ENCODE results near the gene SYNGR1. TPM values are rescaled to one million over a fixed set of nuclear protein-coding genes. Genes with fewer than 3 reads are reported as not detected.
A peak's percentile ranks its signal among the peaks of the same experiment; 100 is the strongest.

The SYNGR1 gene
- polyA plus RNA-seq, 3 donors from 2014 or later, result 24.5 to 49.5 (median 27.0) TPM

DNA sequence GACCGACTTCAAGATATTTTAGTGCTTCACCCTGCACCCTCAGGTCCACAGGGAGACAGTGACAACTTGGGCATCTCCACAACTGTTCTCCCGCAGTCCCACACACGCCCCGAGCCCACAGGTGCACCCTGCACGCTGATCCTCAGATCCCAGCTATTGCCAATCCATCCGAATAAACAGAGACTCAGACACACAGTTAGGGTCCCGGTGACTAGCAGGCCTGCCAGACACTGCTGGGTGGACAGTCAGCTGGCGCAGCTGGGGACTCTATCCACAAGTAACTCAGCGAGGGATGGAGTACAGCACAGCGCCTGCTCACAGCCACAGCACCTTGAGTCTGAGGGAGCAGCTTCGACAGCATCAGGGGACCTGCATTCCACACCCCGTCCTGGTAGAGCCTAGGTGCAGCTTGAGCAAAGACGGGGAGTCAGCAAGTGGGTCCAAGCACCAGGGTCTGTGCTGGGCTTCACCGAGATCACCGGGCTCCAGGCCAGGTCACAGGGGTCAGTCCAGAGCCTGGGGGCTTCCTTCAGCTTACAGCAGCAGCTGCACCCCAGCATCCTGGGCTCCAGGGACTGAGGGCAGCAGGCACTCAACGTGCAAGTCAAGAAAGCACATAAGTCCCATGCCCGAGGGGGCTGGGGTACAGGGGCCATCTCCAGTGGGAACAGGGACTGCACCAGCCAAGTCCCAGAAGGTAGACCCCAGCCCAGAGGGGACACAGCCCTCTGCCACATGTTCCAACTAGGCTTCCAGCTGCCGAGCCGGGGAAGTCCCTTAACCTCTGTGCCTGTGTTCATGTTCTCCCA, 38.0 kb upstream of the SYNGR1 start:
- Mint-ChIP-seq H3K9me3 (no peaks in the 10 kb centered on the region), H3K4me3 (no peak overlapping the region), H3K27me3 (ENCODE audit: low read depth in 3 of 3) (peaks cover 3 to 4% (median 4%) of the 10 kb centered on the region in 3 donors), H3K4me1 (peaks cover 23 to 37% of the 10 kb centered on the region in 2 donors), H3K36me3 (peaks cover 11 to 47% (median 17%) of the 10 kb centered on the region in 3 donors), H3K27ac (peak overlapping the region in 2 of 6 donors; percentile 60 to 61)
- no peak for DNase-seq

DNA sequence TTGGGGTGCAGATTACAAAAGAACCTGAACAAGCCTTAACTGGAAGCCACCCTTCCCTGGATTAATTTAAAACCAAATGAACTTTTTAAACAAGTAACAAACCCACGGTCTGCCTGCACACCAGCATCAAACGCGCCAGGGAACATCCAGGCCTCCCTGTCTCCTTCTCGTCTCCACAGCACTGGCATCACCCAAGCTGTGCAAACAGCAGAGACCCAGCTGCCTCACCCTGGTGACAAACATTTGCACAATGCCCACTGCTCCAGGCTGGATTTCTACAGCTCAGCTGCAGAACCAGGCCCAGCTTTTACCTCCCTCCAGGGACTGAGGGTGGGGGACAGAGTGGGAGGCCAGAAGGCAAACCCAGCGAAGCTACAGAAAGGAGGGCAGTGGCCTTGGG, 37.4 kb upstream of the SYNGR1 start:
- Mint-ChIP-seq H3K27me3 (ENCODE audit: low read depth in 3 of 3) (peaks cover 4 to 8% (median 5%) of the 10 kb centered on the region in 3 donors), H3K9me3 (no peaks in the 10 kb centered on the region), H3K4me1 (peaks cover 29 to 43% of the 10 kb centered on the region in 2 donors), H3K4me3 (no peak overlapping the region), H3K27ac (peak overlapping the region in 2 of 6 donors; percentile 30 to 52), H3K36me3 (peaks cover 14 to 53% (median 20%) of the 10 kb centered on the region in 3 donors)
- DNase-seq, result no peak

DNA sequence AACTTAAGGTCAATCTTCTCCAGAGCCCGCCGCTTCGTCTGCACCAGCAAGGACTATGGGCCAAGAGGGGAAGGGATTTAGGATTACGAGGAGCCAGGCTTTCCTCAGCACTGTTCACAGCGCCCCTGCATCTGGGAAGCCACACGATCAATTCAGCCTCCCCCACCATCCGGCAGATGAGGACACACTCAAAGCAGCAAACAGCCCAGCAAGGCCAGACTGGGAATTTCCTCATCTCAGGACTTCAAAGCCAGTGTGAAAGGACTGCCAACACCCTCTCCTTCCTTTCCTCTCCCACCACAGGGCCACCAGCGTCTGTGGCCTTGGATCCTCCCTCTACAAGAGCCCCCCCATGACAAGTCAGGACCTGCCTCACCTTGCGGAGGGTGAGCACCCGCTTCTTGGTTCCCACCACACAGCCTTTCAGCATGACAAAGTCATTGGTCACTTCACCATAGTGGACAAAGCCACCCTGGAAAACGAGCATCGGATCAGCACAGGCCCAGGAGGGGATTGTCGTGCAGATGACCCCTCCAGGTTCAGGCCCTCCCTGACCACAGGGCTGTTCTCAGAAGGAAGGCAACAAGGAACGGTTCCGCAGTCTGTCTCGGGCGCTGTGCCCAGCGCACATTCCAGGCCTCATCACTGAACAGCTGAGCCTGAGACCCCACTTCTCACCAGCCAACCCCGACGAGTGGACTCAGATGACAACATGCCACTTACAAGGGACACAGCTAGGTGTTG, 36.4 kb upstream of the SYNGR1 start:
- peaks cover 39 to 53% of the 10 kb centered on the region in 2 donors for H3K4me1 Mint-ChIP-seq
- H3K27me3 Mint-ChIP-seq (ENCODE audit: low read depth in 3 of 3), result peaks cover 7 to 9% (median 8%) of the 10 kb centered on the region in 3 donors
- H3K27ac Mint-ChIP-seq, result peak overlapping the region in 2 of 6 donors; percentile 60 to 69
- peaks cover 17 to 63% (median 21%) of the 10 kb centered on the region in 3 donors for H3K36me3 Mint-ChIP-seq
- H3K9me3 Mint-ChIP-seq, result no peaks in the 10 kb centered on the region
- no peak overlapping the region for H3K4me3 Mint-ChIP-seq
- no peak for DNase-seq

DNA sequence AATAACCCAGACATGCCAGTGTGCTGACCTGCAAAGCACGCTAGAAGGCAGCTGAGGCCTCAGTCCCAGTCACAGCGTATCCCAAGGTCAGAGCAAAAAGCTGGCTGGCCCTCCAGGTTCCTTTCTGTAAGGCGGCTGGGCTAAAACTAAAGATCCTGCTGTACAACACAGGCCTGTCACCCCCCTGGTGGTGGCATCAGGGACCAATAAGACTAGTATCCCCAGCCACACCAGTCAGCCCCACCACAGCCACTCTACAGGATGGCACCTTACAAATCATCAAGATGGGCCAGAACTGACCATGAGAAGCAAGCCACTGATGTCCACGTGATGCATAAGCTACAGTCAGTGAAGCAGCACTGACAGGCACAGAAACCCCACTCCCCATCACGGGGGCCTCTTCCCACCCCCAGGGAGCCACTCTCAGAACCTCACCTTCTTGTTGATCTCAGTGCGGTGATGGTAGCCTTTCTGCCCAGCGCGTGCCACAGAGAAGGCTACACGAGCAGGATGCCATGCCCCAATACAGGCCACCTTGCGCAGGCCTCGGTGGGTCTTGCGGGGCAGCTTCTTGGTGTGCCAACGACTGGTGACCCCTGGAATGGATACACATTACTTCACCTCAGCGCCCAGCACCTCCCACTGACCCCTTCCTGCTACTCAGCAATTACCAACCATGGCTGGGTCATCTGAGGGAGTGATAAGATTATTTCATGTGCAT, 35.4 kb upstream of the SYNGR1 start:
- H3K27me3 Mint-ChIP-seq (ENCODE audit: low read depth in 3 of 3), result peaks cover 12 to 15% (median 15%) of the 10 kb centered on the region in 3 donors
- H3K36me3 Mint-ChIP-seq, result peaks cover 17 to 63% (median 21%) of the 10 kb centered on the region in 3 donors
- peak overlapping the region in 2 of 6 donors; percentile 39 to 61 for H3K27ac Mint-ChIP-seq
- peak overlapping the region in 1 of 5 donors; percentile 54 for H3K4me3 Mint-ChIP-seq
- H3K9me3 Mint-ChIP-seq, result no peaks in the 10 kb centered on the region
- no peak for DNase-seq
- peaks cover 49 to 56% of the 10 kb centered on the region in 2 donors for H3K4me1 Mint-ChIP-seq

DNA sequence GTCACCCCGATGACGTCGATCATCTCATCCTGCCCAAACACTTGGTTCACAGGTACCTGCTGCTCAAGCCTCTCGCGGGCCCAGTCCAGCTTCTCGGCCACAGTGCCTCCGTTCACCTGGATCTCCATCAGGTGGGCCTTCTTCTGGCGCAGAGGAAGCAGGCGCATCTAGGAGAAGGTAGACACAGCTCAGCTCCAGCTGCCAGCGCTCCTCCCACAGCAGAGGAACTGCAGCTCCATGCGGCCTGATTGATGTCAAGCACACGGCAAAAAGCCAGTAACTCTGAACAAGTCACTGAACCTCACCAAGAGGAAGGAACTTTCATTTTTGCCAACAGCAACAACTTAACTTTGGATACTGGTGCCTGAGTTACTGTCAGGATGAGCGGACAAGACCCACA, 34.4 kb upstream of the SYNGR1 start:
- Mint-ChIP-seq H3K4me1 (peaks cover 59 to 62% of the 10 kb centered on the region in 2 donors), H3K36me3 (peaks cover 17 to 63% (median 21%) of the 10 kb centered on the region in 3 donors), H3K4me3 (peak overlapping the region in 2 of 5 donors; percentile 25 to 33), H3K27ac (peak overlapping the region in 2 of 6 donors; percentile 55 to 95), H3K27me3 (ENCODE audit: low read depth in 3 of 3) (peaks cover 19 to 22% (median 20%) of the 10 kb centered on the region in 3 donors), H3K9me3 (no peaks in the 10 kb centered on the region)
- DNase-seq, result no peak

DNA sequence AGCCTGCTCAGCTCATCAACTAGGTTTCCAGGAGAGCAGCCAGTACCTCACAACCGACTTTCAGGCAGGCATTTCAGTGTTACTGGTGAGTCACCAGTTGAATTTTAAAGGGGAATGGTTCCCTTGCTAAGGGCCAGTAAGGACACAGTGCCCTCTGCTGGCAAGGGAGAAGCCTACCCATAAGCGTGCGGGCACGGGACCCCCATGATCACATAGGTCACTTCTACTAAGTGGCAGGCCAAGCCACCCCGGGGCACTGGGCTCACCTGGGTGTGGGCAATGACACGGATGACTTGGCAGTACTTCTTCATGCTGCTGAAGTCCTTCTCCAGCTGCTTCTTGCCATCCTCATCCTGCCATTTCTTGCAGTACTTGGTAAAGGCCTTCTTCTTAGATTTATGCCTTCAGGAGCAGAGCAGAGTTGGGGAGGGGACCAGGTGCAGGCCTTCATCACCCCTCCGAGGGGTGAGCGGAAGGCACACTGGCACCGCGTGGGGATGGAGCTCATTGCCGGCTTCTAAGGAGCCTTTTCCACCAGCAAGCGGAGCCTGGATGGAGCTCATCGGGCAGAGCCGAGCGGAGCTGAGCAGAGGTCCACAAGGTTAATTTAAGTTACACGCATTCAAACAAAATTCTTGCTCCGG, 33.2 kb upstream of the SYNGR1 start:
- peaks cover 17 to 61% (median 21%) of the 10 kb centered on the region in 3 donors for H3K36me3 Mint-ChIP-seq
- peak overlapping the region; percentile 92 to 98 (median 97) for H3K27ac Mint-ChIP-seq
- peaks cover 60 to 68% of the 10 kb centered on the region in 2 donors for H3K4me1 Mint-ChIP-seq
- peaks cover 20 to 23% (median 21%) of the 10 kb centered on the region in 3 donors for H3K27me3 Mint-ChIP-seq (ENCODE audit: low read depth in 3 of 3)
- DNase-seq, result peak; percentile 70 to 79 (median 72)
- peak overlapping the region; percentile 94 to 100 (median 99) for H3K4me3 Mint-ChIP-seq
- H3K9me3 Mint-ChIP-seq, result no peaks in the 10 kb centered on the region

DNA sequence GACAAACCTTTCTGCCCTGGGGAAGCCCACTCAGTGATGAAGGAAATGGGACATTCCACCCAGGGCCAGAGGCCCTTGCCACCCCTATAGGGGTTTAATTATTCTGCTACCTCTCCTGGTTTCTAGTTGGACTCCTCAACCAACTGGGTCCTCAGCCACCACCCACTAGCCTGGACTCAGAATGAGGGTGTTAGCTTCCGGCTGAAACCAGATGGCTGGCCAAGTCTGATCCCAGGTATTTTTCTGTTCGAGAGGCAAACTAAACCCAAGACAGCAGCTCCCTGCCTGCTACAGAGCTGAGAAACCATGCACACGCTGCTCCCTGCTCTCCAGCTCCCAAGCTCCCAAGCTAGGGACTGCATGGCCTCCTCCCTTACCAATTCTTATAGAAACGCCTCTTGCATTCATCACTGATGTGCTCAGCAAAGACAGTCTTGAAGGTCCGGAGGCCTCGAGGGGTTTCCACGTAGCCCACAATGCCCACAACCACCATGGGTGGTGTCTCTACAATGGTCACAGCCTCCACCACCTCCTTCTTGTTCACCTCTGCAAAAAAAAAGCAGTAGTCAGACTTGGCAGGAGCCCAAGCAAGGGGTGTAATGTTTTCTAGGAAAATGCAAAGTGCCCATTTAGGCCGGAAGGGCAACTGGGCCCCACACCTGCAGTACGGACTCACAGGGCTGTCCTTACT, 32.6 kb upstream of the SYNGR1 start:
- Mint-ChIP-seq H3K4me3 (peak overlapping the region; percentile 94 to 100 (median 99)), H3K27me3 (ENCODE audit: low read depth in 3 of 3) (peaks cover 20 to 21% (median 21%) of the 10 kb centered on the region in 3 donors), H3K27ac (peak overlapping the region; percentile 92 to 98 (median 97)), H3K36me3 (peaks cover 17 to 56% (median 21%) of the 10 kb centered on the region in 3 donors), H3K9me3 (no peaks in the 10 kb centered on the region), H3K4me1 (peaks cover 58 to 68% of the 10 kb centered on the region in 2 donors)
- peak; percentile 73 to 78 (median 75) for DNase-seq

DNA sequence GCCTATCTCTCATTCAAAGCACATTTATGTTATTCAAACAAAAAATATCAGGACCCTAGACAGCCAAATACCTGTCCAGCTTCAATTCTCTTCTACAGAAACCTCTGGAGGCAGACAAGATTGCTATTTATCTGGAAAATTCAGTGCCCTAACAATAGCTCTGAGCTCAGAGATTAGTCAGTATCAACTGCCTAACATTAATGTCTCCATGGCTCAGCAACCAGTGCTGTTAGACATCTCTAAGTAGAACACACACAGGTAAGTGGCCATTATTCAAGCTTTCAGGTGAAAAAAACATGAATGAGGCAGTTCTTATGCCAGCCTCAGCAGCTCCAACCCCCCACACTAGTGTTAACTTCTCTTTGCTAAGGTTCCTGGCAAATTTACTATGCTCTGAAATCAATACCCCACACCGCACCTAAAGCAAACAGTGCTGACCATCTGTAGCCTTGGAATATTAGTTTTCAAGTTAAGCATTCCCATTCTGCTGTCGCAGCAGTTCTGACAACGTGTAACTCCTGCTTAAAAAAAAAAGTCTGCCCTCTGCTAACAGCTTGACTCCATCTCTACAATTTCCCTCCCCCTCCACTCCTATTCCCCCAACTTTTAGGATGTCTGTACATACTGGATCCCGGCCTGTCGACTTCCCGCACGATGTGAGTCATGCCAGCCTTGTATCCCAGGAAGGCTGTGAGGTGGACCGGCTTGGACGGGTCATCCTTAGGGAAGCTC, 31.9 kb upstream of the SYNGR1 start:
- no peak for DNase-seq
- Mint-ChIP-seq H3K4me3 (peak overlapping the region; percentile 94 to 100 (median 99)), H3K27ac (peak overlapping the region; percentile 92 to 98 (median 97)), H3K27me3 (ENCODE audit: low read depth in 3 of 3) (peaks cover 20 to 21% (median 21%) of the 10 kb centered on the region in 3 donors), H3K9me3 (no peaks in the 10 kb centered on the region), H3K36me3 (peaks cover 17 to 50% (median 21%) of the 10 kb centered on the region in 3 donors), H3K4me1 (peaks cover 58 to 68% of the 10 kb centered on the region in 2 donors)

DNA sequence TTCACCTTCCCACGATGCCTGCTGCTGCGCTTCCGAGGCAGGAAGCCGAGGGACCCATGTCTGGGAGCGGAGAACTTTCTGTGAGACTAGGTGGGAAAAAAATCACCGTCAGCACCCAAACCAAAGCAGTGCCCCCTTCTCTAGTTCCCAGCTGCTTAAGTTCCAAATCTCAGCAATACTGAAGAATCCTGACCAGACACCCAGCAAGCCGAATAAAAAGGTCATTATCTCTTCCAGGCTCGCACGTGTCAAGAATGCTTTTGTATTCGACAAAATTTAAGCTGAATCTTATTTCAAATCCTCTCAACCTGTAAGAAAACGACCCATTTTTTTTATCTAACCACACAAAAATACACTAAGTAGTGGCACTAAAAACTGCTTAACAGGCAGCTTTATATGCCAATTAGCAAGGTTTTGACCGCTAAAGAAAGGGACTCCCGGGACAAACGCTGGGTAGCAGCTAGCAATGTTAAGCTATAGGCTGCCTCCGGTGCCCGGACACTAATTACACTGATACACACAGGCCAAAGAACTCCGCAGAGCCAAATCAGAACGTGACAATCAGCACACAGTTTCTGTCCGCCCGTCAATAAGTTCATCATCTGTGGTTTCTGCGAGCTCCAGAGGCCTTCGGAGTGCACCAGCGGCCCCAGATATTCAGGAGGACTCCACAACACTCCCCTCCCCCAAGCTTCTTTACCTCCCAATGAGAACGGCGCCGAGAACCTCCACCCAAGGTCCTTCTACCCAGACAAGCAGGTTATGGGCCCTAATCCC, 31.1 kb upstream of the SYNGR1 start:
- Mint-ChIP-seq H3K27me3 (ENCODE audit: low read depth in 3 of 3) (peaks cover 20 to 21% (median 21%) of the 10 kb centered on the region in 3 donors), H3K4me1 (peaks cover 55 to 68% of the 10 kb centered on the region in 2 donors), H3K27ac (peak overlapping the region; percentile 92 to 98 (median 97)), H3K4me3 (peak overlapping the region; percentile 94 to 100 (median 99)), H3K36me3 (peaks cover 13 to 42% (median 16%) of the 10 kb centered on the region in 3 donors), H3K9me3 (no peaks in the 10 kb centered on the region)
- DNase-seq, result no peak

DNA sequence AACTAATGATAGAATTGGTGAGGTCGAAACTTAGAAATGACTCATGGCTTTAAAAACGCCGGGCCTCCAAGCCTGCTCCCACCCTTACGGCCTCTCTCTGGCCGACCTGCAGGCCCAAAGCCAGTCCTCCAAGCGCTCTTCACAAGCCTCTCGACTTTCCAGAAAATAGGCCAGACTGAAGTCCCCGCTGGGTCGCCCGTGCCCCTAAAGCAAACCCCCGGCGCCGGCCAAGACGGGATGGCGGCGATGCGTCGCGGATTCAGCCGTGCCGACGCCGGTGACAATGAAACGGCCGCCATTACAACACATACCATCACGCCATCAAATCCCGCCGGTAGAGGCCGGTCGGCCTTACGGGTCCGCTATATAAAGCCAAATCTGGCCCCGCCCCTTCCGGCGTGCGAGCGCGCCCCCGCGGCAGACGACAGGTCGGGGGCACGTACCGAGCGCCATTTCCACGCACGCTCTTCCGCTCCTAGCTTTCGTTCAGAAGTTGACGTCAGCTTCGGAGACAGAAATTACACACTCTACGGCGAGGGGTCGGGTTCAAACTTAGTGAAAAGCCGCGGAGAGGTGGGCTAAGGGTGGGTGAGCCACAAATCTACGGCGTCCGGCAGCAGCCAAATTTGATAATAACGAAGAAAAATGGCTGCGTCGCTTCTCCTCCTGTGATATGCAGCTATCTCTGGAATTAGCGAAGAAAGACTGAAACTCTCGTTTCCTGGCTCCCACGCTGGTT, 30.3 kb upstream of the SYNGR1 start, which contains the start of gene RPL3:
RPL3 (minus strand) TSS at position 340 of the 739 bp plus-strand sequence; CDS start at position 314, 26 bp downstream.
- peaks cover 10 to 38% (median 13%) of the 10 kb centered on the region in 3 donors for H3K36me3 Mint-ChIP-seq
- peak within 1 kb of the TSS; percentile 94 to 100 (median 99) for H3K4me3 Mint-ChIP-seq
- H3K9me3 Mint-ChIP-seq, result no peaks in the 10 kb centered on the region
- peak within 1 kb of the TSS; percentile 92 to 98 (median 97) for H3K27ac Mint-ChIP-seq
- H3K27me3 Mint-ChIP-seq (ENCODE audit: low read depth in 3 of 3), result peaks cover 20 to 21% (median 20%) of the 10 kb centered on the region in 3 donors
- peaks cover 53 to 68% of the 10 kb centered on the region in 2 donors for H3K4me1 Mint-ChIP-seq
- peak; percentile 96 to 98 (median 97) for DNase-seq
